ENCODE measurements around the gene TUBB4B.

Gene TUBB4B

DNA sequence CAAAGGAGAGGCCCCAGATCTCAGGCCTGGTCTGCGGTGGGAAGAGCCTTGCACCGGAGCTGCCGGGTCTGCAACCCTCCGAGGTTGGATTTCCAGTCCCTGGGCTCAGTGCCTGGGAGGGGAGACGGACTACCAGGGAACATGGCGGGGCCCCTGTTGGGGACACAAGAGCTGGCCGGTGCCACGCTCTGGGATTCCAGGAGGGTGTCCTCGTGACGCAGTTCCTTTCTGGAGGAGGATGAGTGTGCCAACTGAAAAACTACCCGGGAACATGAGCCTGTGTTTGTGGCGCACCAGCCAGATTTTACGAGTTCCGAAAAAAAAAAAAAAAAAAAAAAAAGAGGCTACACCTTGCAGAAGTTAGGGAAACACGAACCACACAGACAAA is 52.0 kb downstream of the TUBB4B start:
- DNase-seq (ENCODE audit: low spot score), result no peak
- FAIRE-seq, result no peak
